Fibroblast of skin of back (primary cell): ENCODE results near the gene RAB36.

ENCODE experiments used
- DNase-seq: peaks from one replicate; pipeline ENCODE4 v3.0.0-alpha.2; 2013

RAB36 gene

GRCh38 chr22:23182309-23183060 lies 37.2 kb downstream of the RAB36 start:
- peak; percentile 30 for DNase-seq

DNA sequence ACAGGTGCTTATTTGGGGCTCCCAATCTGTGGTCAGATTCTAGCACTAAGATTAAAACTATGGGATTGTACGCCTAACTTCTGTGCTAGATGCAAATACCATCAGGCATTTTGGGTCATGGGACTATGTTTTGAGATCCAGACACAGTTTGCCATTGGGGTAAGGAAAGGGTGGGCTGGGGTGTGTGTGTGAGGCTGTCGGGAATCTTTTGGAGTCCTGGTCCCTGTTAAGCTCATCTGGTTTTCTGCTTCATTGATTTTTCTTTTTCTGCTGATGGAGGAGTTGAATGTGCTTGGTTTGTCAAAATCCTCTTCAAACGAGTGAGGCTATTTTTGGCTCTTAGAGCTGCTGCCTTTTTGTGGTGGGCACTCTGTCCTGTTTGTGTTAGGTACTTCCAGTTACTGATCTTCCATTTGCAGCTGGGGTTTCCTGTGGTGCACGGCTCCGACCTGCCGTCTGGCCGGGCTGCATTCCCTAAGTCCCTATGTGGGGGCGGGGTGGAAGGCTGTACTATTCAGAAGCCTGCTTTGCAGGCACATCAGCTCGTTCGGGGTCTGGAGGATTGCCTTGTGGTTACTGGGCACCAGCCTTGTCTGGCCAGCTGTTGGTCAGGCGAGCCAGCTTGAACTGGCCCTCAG lies 37.9 kb downstream of the RAB36 start:
- peak; percentile 33 for DNase-seq

- no peak for DNase-seq
Observed at GRCh38 chr22:23184100-23184763, 39.0 kb downstream of the RAB36 start.

GRCh38 chr22:23184764-23185113 lies 39.5 kb downstream of the RAB36 start:
- no peak for DNase-seq

DNA sequence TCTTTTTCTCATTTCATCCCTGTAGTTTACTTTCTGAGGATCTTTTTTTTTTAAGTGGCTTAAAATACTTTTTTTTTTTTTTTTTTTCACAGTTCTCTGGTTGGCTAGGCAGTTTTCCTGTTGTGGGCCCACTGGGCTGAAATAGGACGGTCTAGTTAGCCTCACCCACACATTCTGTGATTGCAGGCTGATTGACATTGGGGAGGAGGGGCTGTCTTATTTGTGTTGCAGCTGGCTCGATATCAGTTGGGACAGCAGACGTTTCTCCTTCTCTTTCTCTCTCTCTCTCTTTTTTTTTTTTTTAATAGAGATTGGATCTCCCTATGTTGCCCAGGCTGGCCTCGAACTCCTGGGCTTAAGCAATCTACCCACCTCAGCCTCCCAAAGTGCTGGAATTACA lies 41.9 kb downstream of the RAB36 start:
- no peak for DNase-seq

GRCh38 chr22:23187871-23188700 lies 42.8 kb downstream of the RAB36 start:
- no peak for DNase-seq

DNA sequence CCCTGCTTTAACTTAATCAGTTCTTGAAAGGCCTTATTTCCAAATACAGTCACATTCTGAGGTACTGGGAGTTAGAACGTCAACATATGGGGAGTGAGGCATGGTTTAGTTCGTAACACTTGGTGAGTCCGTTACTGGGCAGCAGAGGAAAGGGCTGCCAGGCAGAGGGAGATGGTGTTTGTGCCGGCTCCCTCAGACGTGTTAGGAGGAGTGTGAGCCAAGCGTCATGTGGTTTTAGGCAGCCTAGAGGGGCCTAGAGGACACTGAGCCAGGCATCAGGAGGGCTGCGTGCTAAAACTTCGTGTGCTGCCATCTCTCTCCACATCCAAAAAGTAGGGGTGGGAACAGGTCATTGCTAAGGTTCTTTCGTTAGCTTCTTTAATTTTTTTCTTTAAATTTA lies 45.2 kb downstream of the RAB36 start:
- no peak for DNase-seq

GRCh38 chr22:23192133-23192532 lies 46.9 kb downstream of the RAB36 start:
- no peak for DNase-seq

- no peak for DNase-seq
Observed at GRCh38 chr22:23192558-23192957, 47.3 kb downstream of the RAB36 start.

- DNase-seq = no peak
Observed at GRCh38 chr22:23193196-23193827, 48.0 kb downstream of the RAB36 start.

- DNase-seq = no peak
Observed at GRCh38 chr22:23193882-23194281, 48.6 kb downstream of the RAB36 start.

DNA sequence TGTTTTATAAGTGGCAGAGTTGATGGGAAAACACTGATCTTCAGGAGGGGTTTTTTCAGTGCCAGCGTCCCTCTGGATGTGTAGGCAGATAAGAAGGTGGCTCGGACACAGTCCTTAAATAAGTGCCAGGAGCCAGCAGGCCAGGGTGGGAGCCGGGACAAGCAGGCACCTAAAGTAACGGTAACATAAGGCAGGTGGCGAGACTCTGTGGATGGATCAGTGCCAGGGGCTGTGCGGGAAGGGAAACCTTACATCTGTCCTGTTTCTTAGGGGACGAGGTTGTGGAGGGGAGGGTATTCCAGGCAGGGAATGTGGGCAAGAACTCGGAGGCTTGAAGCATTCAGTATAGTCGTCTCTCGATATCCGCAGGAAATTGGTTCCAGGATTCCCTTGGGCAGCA lies 50.9 kb downstream of the RAB36 start:
- DNase-seq = no peak

- no peak for DNase-seq
Observed at GRCh38 chr22:23197836-23198235, 52.6 kb downstream of the RAB36 start.

DNA sequence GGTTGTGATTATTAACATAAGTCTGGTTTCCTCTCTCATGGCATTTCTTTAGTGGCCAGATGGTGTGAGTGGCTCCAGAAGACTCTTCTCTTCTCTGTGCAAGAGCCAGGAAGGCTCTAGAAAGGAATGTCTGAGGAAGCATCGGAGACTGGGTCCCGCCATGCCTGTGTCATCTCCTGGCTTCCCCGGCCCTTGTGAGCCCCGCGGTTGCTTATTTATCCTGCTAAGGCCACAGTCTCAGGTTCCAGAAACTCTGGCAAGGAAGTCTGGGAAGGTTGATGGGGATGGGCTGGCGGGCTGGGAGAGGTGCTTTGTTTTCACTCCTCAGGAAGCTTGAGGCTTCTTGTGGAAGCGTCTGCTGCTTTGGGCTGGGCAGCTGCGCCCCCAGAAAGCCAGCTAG lies 53.9 kb downstream of the RAB36 start:
- DNase-seq = peak; percentile 49

DNA sequence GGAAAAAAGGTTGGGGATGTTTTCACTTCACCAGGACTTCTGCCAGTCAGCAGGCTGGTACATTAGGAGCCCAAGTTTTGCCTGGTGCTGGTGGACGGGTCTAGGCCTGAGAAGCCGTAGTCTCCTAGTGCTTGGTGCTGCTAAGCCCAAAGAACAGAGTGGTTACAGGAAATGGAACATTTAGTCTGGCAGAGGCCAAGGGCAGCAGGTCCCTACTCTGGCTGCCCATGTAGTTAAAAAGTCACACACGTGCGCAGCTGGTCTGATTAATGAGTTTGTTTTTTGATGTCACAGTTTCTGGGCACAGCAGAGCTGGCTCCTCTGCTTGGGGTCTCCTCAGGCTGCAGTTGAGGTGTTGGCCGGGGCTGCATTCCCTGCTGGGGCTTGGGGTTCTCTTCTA lies 55.6 kb downstream of the RAB36 start:
- DNase-seq = no peak

DNA sequence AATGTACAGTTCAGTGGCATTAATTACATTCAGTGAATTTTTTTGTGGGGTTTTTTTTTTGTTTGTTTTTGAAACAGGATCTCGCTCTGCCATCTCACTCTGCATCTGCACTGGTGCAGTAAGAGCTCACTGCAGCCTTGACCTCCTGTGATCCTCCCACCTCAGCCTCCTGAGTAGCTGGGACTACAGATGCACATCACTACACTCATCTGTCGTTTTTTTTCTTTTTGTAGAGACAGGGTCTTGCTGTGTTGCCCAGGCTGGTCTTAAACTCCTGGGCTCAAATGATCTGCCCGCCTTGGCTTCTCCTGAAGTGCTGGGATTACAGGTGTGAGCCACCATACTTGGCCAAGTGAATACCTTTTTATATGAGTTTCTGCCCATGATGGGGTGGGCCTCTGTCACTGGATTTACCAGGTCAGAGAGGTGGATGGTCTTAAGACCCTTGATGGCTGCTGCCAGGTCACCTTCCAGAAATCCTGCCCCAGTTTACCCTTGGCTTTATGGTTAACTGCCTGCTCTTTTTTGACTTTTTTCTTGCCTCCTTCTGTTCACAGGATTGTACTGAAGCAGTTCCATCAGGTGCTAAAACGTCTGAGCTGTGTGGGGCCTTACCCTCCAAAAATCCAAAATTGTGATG lies 57.7 kb downstream of the RAB36 start:
- no peak for DNase-seq

DNA sequence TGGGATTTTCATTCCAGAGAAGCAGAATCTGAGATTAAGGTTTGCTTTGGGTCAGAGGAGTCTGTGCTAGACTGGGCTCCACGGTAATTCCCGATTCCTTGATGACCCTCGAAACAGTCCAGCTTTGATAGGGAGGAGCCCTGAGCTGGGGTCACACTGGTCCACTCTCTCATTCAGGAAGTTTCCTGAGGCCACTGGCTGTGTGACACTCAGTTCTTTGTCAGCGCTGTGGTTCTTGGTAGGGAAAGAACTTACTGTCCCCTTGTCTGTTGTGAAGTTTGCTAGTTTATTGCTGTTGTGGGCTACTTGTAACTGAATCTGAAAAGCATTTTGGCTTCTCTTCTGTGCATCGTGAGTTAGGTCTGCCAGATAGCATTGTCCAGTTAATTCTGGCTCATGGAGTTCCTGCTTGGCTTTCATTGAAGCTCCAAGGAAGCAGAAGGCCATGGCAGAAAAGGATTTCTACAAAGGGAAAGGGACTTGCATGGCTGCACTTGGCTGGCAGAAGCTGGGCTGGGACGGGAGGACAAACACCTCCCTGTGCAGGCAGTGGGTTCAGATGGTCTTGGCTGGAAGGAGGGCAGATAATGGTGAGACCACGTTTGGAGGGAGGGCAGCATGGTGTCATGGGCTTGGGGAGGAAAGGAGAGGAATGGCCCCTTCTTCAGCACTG lies 58.3 kb downstream of the RAB36 start:
- DNase-seq = no peak

DNA sequence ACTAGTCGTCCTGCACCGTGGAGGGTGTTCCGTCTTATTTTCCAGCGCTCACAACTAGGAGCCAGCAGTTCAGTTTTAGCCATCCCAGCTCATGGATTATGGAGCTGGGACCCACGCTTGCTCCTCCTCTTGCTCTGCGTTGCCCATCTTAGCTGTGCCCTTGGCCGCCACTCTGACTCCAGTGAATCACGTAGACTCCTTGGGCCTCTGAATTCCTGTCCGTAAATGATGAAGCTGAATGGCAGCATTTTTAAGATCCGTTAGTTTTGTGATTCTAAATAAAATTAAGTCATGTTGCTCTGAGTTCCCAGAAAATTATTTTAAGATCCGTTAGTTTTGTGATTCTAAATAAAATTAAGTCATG lies 58.8 kb downstream of the RAB36 start:
- DNase-seq = no peak

- no peak for DNase-seq
Observed at GRCh38 chr22:23204541-23205157, 59.4 kb downstream of the RAB36 start.

- no peak for DNase-seq
Observed at GRCh38 chr22:23205339-23206049, 60.2 kb downstream of the RAB36 start.
